Measurements from ENCODE around the gene DUS3L.

Gene DUS3L

DNA sequence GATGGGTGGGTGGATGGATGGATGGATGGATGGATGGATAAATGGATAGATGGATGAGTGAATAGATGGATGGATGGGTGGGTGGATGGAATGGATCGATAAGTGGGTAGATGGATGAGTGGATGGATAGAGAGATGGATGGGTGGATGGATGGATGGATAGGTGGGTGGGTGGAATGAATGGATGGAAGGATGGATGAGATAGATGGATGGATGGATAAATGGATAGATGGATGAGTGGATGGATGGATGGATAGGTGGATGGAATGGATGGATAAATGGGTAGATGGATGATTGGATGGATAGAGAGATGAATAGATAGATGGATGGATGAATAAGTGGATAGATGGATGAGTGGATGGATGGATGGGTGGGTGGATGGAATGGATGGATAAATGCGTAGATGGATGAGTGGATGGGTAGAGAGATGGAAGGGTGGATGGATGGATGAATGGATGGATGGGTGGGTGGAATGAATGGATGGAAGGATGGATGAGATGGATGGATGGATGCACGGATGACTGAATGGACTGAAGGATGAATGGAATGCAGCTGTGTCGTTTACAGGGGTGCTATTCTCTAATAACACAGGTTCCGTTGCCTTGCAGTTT lies 28.2 kb downstream of the DUS3L start:
- no peak for TF ChIP-seq ARNTL (CRISPR knock-in tag; IDR thresholded peaks at IDR 0.05; ENCODE audit: borderline replicate concordance, low read depth)
- no peak for TF ChIP-seq ZNF565 (CRISPR knock-in tag; conservative IDR thresholded peaks at IDR 0.05; ENCODE audit: low read depth)
- no peak for TF ChIP-seq TOX (CRISPR knock-in tag; IDR thresholded peaks at IDR 0.05; ENCODE audit: borderline replicate concordance)
- TF ChIP-seq, protein P1, sequence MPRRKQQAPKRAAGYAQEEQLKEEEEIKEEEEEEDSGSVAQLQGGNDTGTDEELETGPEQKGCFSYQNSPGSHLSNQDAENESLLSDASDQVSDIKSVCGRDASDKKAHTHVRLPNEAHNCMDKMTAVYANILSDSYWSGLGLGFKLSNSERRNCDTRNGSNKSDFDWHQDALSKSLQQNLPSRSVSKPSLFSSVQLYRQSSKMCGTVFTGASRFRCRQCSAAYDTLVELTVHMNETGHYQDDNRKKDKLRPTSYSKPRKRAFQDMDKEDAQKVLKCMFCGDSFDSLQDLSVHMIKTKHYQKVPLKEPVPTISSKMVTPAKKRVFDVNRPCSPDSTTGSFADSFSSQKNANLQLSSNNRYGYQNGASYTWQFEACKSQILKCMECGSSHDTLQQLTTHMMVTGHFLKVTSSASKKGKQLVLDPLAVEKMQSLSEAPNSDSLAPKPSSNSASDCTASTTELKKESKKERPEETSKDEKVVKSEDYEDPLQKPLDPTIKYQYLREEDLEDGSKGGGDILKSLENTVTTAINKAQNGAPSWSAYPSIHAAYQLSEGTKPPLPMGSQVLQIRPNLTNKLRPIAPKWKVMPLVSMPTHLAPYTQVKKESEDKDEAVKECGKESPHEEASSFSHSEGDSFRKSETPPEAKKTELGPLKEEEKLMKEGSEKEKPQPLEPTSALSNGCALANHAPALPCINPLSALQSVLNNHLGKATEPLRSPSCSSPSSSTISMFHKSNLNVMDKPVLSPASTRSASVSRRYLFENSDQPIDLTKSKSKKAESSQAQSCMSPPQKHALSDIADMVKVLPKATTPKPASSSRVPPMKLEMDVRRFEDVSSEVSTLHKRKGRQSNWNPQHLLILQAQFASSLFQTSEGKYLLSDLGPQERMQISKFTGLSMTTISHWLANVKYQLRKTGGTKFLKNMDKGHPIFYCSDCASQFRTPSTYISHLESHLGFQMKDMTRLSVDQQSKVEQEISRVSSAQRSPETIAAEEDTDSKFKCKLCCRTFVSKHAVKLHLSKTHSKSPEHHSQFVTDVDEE (CRISPR knock-in tag; IDR thresholded peaks at IDR 0.05) = no peak
- TF ChIP-seq POU6F1 (CRISPR knock-in tag; IDR thresholded peaks at IDR 0.05; ENCODE audit: borderline replicate concordance, low read depth) = no peak
- no peak for TF ChIP-seq GLIS3 (CRISPR knock-in tag; IDR thresholded peaks at IDR 0.05)
- no peak for TF ChIP-seq ZFP3 (CRISPR knock-in tag; IDR thresholded peaks at IDR 0.05)
- no peak for TF ChIP-seq ISL1 (CRISPR knock-in tag; IDR thresholded peaks at IDR 0.05)
- TF ChIP-seq, protein P2, sequence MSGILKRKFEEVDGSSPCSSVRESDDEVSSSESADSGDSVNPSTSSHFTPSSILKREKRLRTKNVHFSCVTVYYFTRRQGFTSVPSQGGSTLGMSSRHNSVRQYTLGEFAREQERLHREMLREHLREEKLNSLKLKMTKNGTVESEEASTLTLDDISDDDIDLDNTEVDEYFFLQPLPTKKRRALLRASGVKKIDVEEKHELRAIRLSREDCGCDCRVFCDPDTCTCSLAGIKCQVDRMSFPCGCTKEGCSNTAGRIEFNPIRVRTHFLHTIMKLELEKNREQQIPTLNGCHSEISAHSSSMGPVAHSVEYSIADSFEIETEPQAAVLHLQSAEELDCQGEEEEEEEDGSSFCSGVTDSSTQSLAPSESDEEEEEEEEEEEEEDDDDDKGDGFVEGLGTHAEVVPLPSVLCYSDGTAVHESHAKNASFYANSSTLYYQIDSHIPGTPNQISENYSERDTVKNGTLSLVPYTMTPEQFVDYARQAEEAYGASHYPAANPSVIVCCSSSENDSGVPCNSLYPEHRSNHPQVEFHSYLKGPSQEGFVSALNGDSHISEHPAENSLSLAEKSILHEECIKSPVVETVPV (CRISPR knock-in tag; IDR thresholded peaks at IDR 0.05) = no peak
- no peak for TF ChIP-seq ZC3H10 (CRISPR knock-in tag; IDR thresholded peaks at IDR 0.05)
- no peak for TF ChIP-seq ESRRG (CRISPR knock-in tag; IDR thresholded peaks at IDR 0.05)
- TF ChIP-seq, protein P3, sequence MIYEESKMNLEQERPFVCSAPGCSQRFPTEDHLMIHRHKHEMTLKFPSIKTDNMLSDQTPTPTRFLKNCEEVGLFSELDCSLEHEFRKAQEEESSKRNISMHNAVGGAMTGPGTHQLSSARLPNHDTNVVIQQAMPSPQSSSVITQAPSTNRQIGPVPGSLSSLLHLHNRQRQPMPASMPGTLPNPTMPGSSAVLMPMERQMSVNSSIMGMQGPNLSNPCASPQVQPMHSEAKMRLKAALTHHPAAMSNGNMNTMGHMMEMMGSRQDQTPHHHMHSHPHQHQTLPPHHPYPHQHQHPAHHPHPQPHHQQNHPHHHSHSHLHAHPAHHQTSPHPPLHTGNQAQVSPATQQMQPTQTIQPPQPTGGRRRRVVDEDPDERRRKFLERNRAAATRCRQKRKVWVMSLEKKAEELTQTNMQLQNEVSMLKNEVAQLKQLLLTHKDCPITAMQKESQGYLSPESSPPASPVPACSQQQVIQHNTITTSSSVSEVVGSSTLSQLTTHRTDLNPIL (CRISPR knock-in tag; IDR thresholded peaks at IDR 0.05; ENCODE audit: low read depth) = no peak
- TF ChIP-seq ZFP30 (CRISPR knock-in tag; IDR thresholded peaks at IDR 0.05) = no peak
- TF ChIP-seq PATZ1 (CRISPR knock-in tag; IDR thresholded peaks at IDR 0.05; ENCODE audit: borderline replicate concordance) = no peak
- TF ChIP-seq PPARA (CRISPR knock-in tag; IDR thresholded peaks at IDR 0.05; ENCODE audit: borderline replicate concordance) = no peak
- no peak for TF ChIP-seq TCF4 (CRISPR knock-in tag; IDR thresholded peaks at IDR 0.05; ENCODE audit: borderline replicate concordance)
- no peak for TF ChIP-seq OSR1 (CRISPR knock-in tag; IDR thresholded peaks at IDR 0.05)
- TF ChIP-seq SNAI2 (CRISPR knock-in tag; IDR thresholded peaks at IDR 0.05) = no peak
- no peak for TF ChIP-seq ZNF8 (CRISPR knock-in tag; IDR thresholded peaks at IDR 0.05)
- no peak for TF ChIP-seq CSDC2 (CRISPR knock-in tag; IDR thresholded peaks at IDR 0.05)
- ATAC-seq = no peak

GRCh38 chr19:5753743-5754142 lies 37.2 kb downstream of the DUS3L start:
- ATAC-seq = no peak

DNA sequence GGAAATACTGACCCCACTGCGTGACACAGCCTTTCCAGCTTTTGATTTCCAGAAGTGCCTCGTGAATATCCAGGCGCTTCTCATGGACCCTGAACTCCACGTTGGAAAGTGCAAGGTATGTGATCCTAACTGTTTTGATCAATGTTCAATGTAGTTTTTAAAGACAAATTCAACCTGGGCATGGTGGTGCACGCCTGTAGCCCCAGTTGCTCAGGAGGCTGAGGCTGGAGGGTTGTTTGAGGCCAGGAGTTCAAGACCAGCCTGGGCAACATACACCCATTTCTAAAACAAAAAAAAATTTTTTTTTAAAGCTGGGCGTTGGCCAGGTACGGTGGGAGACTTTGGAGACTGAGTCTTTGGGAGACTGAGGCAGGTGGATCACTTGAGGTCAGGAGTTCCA lies 39.3 kb downstream of the DUS3L start:
- ATAC-seq = no peak
- TF ChIP-seq ZFP3 (CRISPR knock-in tag; IDR thresholded peaks at IDR 0.05) = no peak
- TF ChIP-seq CSDC2 (CRISPR knock-in tag; IDR thresholded peaks at IDR 0.05) = no peak
- TF ChIP-seq TOX (CRISPR knock-in tag; IDR thresholded peaks at IDR 0.05; ENCODE audit: borderline replicate concordance) = no peak
- TF ChIP-seq, protein P1 (CRISPR knock-in tag; IDR thresholded peaks at IDR 0.05) = no peak
- no peak for TF ChIP-seq RARB (CRISPR knock-in tag; IDR thresholded peaks at IDR 0.05)
- TF ChIP-seq, protein P2 (CRISPR knock-in tag; IDR thresholded peaks at IDR 0.05) = no peak
- no peak for TF ChIP-seq PATZ1 (CRISPR knock-in tag; IDR thresholded peaks at IDR 0.05; ENCODE audit: borderline replicate concordance)

More at GRCh38 chr19:5753743-5754142, 37.2 kb downstream of the DUS3L start:
- TF ChIP-seq CSDC2 (CRISPR knock-in tag; IDR thresholded peaks at IDR 0.05) (no peak), ZNF70 (CRISPR knock-in tag; IDR thresholded peaks at IDR 0.05) (no peak), OSR1 (CRISPR knock-in tag; IDR thresholded peaks at IDR 0.05) (no peak)
